Muscle layer of duodenum (tissue), 2 donors: ENCODE measurements around the gene ANKRD29.

Source experiments
- H3K27ac ChIP-seq: one replicate; pipeline ENCODE4 v1.7.0; 2013; ENCODE audit warnings: mild to moderate bottlenecking, low read length
- H3K27me3 ChIP-seq: one replicate; pipeline ENCODE4 v1.7.0; 2013; ENCODE audit warnings: low read depth, mild to moderate bottlenecking, control low read depth, low read length
- H3K36me3 ChIP-seq, 2 donors: one replicate each; pipeline ENCODE4 v1.7.0; 2013; ENCODE audit warnings: low read length in 2 of 2, control low read depth in 1 of 2, mild to moderate bottlenecking in 1 of 2; ENCODE audit not compliant: insufficient read depth in 2 of 2, control insufficient read depth in 1 of 2
- H3K4me1 ChIP-seq, 2 donors: one replicate each; pipeline ENCODE4 v1.7.0; 2013; ENCODE audit warnings: low read length in 2 of 2, mild to moderate bottlenecking in 2 of 2, control low read depth in 1 of 2, moderate library complexity in 1 of 2; ENCODE audit not compliant: insufficient read depth in 2 of 2, control insufficient read depth in 1 of 2
- H3K4me3 ChIP-seq, 2 donors: one replicate each; pipeline ENCODE4 v1.7.0; 2013; ENCODE audit warnings: low read length in 2 of 2, low read depth in 1 of 2, mild to moderate bottlenecking in 1 of 2
- H3K9me3 ChIP-seq, 2 donors: one replicate each; pipeline ENCODE4 v1.7.0; 2013; ENCODE audit warnings: low read length in 2 of 2, control low read depth in 1 of 2, mild to moderate bottlenecking in 1 of 2; ENCODE audit not compliant: control insufficient read depth in 1 of 2
- donor health status: healthy.

The ANKRD29 gene

DNA sequence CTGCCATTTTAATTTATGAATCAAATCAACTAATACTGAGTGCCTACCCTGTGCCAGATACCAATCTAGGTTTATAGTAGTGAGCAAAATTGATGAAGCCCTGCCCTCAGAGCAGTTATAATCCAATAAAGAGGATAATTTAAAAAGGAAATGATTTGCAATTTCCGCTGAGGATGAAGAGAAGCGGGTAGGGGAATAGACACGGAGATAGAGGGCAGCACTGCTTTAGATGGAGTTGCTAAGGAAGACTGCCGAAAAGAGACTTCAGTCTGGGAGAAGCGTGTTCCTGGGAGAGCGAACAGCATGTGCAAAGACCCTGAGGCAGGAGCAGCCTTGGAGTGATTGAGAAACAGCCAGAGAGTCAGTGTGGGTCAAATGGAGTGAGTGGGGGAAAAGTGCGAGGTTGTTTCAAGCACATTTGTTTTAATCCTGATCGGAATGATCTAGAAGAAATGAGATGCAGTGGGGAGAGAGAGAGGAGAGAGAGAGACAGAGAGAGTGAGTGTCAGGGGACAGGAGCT is 38.9 kb upstream of the ANKRD29 start:
- Histone ChIP-seq H3K36me3 (peaks cover 0 to under 1% of the 10 kb centered on the region in 2 donors), H3K27ac (no peak overlapping the region), H3K4me1 (no peaks in the 10 kb centered on the region), H3K27me3 (no peaks in the 10 kb centered on the region), H3K4me3 (no peak overlapping the region), H3K9me3 (no peaks in the 10 kb centered on the region)

DNA sequence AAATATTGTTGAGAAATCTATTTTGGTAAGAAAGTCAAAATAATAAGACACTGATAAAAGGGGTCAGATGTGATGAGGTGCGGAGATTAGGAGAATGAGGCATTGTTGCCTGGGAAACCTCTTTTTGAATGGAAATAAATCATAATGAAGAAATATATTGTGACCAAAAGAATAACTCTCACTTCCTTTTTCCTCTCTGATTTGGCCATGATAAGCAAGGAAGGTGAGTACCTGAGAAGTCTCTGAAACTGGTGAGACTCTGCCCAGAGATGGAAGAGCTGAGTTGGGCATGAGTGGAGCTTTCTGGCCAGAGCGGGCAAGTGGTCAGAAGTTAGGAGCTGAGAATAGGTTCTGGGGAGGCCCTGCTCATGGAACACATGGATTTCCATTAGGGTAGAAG is 38.3 kb upstream of the ANKRD29 start:
- Histone ChIP-seq H3K4me1 (no peaks in the 10 kb centered on the region), H3K27me3 (no peaks in the 10 kb centered on the region), H3K27ac (no peak overlapping the region), H3K36me3 (no peaks in the 10 kb centered on the region), H3K4me3 (no peak overlapping the region), H3K9me3 (no peaks in the 10 kb centered on the region)

DNA sequence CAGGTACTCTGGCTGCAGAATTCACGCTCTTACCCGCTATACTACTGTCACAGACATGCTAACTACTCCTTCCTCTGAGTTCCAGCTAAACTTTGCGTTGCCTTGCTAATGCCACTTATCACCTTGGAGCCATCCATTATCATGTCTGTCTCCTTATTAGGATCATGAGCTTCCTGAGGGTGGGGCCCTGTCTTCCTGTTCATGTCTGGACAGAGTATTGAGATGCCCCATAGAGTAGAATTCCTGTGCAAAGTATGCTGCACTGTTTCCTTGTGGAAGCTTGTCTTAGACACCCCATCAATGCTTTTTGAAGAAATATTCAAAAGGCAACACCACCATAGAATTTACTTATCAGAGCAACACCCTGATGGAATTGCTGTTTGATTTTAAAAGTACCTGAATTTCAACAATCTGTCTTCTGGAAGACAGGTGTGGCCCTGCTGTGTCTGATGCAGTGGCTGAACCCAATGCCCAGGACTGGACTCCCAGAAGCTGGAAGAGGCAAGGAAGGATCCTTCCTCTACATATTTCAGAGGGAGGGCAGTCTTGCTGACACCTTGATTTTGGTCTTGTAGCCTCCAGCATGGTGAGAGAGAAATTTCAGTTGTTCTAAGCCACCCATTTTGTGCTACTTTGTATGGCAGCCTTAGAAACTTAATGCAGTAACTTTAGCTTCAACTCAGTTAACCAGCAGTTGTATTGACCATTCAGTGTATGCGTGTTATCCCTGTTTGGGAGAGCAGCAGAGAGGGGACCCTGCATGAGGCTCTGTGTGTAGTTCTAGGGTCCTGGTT is 32.1 kb upstream of the ANKRD29 start:
- Histone ChIP-seq H3K36me3 (no peaks in the 10 kb centered on the region), H3K27me3 (no peaks in the 10 kb centered on the region), H3K4me3 (no peak overlapping the region), H3K27ac (no peak overlapping the region), H3K4me1 (peaks cover 0 to 3% of the 10 kb centered on the region in 2 donors), H3K9me3 (no peaks in the 10 kb centered on the region)

DNA sequence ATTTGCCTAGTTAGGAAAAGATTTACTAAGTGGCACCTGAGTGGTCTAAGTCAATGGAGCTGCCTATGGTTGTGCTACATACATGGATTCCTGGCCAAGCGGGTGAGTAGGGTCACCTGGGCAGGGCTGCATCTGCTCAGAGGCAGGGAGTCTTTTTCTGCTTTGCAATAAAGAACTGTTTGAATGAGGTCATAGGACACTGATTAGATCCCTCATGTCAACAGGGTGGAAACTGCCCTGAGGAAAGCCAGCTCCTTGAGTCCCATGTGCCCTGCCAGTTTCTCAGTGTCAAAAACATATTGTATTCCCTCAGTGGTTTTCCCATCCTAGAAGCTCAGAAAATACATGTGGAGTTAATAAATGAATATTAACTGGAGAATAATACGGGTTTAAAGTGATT is 31.1 kb upstream of the ANKRD29 start:
- Histone ChIP-seq H3K27ac (no peak overlapping the region), H3K27me3 (peaks cover 2% of the 10 kb centered on the region), H3K9me3 (no peaks in the 10 kb centered on the region), H3K36me3 (no peaks in the 10 kb centered on the region), H3K4me3 (no peak overlapping the region), H3K4me1 (peaks cover 3 to 11% of the 10 kb centered on the region in 2 donors)

DNA sequence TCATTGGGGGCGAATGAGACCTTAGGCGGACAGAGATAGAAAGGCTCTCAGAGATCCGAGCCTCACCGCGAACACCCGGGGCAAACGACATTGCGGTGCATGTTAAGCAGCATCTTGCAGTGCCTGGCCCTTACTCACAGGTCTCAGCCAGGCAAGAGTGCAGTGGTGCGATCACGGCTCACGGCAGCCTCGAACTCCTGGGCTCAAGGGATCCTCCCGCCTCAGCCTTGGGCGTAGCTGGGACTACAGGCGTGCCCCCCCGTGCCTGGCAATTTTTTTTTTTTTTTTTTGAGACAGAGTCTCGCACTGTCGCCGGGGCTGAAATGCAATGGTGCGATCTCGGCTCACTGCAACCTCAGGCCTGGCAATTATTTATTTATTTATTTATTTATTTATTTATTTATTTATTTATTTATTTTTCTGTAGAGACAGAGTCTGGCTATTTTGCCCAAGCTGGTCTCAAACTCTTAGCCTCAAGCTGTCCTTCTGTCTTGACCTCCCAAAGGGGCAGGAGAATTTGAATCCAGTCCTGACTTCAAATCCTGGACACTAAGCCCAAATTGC is 27.9 kb upstream of the ANKRD29 start:
- H3K9me3 ChIP-seq, result no peaks in the 10 kb centered on the region
- H3K27me3 ChIP-seq, result peaks cover 10% of the 10 kb centered on the region
- H3K4me3 ChIP-seq, result peak overlapping the region in 1 of 2 donors; percentile 78
- H3K4me1 ChIP-seq, result peaks cover 5 to 14% of the 10 kb centered on the region in 2 donors
- no peaks in the 10 kb centered on the region for H3K36me3 ChIP-seq
- no peak overlapping the region for H3K27ac ChIP-seq

DNA sequence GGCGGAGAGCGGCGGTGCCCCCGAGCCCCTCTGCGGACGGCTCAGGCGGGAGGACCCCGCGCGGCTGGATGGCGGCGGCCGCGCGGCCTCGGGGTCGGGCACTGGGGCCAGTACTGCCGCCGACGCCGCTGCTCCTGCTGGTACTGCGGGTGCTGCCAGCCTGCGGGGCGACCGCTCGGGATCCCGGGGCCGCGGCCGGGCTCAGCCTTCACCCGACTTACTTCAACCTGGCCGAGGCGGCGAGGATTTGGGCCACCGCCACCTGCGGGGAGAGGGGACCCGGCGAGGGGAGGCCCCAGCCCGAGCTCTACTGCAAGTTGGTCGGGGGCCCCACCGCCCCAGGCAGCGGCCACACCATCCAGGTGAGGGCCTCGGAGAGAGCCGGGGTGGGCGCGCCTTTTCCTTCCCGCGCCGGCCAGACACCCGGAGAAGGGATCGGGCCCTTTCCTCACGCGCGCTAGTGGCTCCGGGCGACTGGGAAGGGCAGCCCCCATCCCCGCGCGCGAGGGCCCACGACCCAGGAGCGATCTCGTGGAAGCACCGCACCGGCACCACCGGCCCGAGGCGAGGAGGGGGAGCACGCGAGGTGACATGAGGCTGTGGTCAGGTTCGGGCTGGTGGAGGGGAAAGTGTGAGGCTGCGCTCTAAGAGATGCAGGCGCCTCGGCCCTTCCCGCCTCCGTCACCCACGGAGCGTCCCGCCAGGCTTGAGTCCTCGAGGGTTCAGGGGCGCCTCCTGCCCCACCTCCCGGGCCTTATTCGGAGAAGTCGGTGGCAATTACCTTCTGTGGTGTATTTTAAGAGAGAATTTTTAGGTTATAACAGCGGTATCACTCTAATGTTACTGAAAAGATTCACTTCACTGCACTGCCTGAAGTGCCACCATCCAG is 27.1 kb upstream of the ANKRD29 start:
- peaks cover 10% of the 10 kb centered on the region for H3K27me3 ChIP-seq
- no peak overlapping the region for H3K27ac ChIP-seq
- no peaks in the 10 kb centered on the region for H3K36me3 ChIP-seq

DNA sequence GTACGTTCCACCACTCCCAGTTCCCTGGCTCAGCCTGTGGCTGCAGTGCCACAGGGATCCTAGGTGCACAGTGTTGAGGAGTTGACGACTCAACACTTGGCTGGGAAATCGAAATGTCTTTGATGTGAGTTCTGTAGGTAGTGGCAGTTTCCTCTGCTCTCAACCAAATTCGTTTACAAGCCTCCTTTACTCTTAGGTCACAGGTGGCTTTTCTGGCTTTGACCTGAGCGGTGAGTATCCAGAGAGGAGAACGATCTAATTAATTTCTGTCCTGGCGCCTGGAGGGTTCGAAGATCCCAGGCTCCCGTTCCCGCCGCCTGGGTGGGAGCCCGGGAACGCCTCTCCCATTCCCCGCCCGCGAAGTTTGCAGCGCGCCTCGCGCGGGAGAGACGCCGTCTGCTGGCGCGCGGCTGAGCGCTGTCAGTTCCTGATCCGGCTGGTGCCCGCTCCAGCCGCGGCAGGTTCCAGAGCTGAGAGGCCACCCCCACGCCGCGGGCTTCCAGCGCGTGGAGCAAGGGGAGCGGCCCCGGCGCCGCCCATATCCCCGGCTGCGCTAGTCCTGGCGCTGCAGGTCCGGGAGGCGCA is 26.4 kb upstream of the ANKRD29 start, which contains the start of gene LAMA3:
LAMA3 (plus strand) TSS at position 423 of the 585 bp plus-strand sequence. CDS start 231 bp downstream, outside the sequence.
- H3K27me3 ChIP-seq, result peaks cover 10% of the 10 kb centered on the region

More for the DNA sequence above, 27.1 kb upstream of the ANKRD29 start:
- Histone ChIP-seq H3K4me1 (peaks cover 5 to 14% of the 10 kb centered on the region in 2 donors), H3K4me3 (peak overlapping the region; percentile 64 to 78), H3K9me3 (no peaks in the 10 kb centered on the region)

DNA sequence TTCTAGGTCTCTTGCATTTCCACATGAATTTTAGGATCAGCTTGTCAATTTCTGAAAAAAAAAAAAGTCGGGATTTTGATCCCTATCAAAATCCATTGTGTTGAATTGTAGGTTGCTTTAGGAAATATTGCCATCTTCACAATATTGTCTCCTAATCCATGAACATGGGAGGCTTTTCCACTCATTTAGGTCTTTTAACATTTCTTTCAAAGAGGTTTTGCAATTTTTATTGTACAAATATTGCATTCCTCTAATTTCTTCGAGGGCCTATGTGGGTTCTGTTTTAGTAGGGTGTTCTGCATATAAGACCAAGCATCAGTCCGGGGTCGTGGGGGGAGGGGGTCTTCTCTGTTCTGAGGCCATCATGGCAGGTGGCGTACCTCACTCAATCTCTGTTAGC is 25.8 kb upstream of the ANKRD29 start:
- Histone ChIP-seq H3K36me3 (no peaks in the 10 kb centered on the region), H3K4me1 (peaks cover 10 to 14% of the 10 kb centered on the region in 2 donors), H3K27me3 (peaks cover 10% of the 10 kb centered on the region), H3K27ac (no peak overlapping the region), H3K9me3 (no peaks in the 10 kb centered on the region), H3K4me3 (peak overlapping the region; percentile 64 to 78)

More for the DNA sequence above, 26.4 kb upstream of the ANKRD29 start, which contains the start of gene LAMA3:
- peak within 1 kb of the TSS; percentile 64 to 78 for H3K4me3 ChIP-seq
- H3K36me3 ChIP-seq, result no peaks in the 10 kb centered on the region
- H3K27ac ChIP-seq, result no peak within 1 kb of the TSS
- no peaks in the 10 kb centered on the region for H3K9me3 ChIP-seq
- peaks cover 10 to 14% of the 10 kb centered on the region in 2 donors for H3K4me1 ChIP-seq

DNA sequence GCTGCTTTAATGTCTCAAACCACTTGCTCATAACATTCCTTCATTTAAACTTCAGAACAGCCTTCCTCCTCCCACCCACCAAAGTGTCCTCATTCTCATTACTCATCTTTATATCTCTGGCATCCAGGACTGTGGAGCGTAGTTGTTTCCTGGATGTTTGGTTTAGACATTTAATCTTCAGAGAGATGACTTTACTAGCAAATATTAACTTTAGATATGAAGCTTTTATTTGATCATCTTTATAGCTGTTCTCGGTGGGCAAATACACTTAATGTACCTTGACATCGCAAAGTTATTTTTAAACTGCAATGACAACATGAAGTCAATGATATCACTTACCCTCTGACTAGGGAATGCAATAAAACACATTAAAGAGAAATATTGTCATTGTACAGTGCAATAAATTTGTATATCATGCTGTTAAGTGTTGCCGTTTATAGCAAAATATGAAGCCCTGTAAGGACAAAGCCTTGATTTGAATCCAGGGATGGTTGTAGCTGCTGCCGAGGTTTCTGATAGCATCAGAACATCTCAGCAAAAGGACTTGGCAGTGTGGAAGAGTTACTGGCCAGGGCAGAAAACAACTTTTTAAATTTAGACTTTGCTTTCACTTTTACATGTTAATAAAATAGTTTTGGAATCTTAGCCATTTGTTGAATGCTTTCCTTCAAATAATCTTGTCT is 21.9 kb upstream of the ANKRD29 start:
- no peak overlapping the region for H3K4me3 ChIP-seq
- H3K36me3 ChIP-seq, result no peaks in the 10 kb centered on the region
- no peaks in the 10 kb centered on the region for H3K9me3 ChIP-seq
- H3K4me1 ChIP-seq, result peaks cover 9 to 10% of the 10 kb centered on the region in 2 donors
- peaks cover 14% of the 10 kb centered on the region for H3K27me3 ChIP-seq
- no peak overlapping the region for H3K27ac ChIP-seq

DNA sequence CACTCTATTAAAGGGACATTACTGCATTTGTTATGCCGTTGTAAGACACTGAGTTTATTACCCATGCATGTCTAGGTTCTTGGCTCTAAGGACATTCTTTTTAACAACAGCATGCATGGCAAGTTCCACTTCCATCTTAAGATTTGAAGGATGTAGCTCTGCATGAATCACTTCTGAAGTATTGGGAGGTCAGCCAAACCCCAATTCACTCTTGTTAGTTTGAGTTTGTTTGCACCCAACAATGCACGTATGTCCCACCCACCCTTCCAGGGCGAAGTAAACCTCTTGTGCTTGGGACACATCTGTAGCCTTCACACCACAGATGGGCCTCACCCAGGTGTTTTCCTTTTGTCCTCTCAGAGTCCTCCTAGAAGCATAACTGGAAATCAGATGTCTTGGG is 21.0 kb upstream of the ANKRD29 start:
- Histone ChIP-seq H3K27ac (no peak overlapping the region), H3K9me3 (no peaks in the 10 kb centered on the region), H3K4me3 (no peak overlapping the region), H3K27me3 (peaks cover 10% of the 10 kb centered on the region), H3K4me1 (peaks cover 2 to 5% of the 10 kb centered on the region in 2 donors), H3K36me3 (no peaks in the 10 kb centered on the region)
